Adrenal gland (tissue), 5 donors: Measurements from ENCODE around the gene FOCAD.

Experiments used
- CTCF ChIP-seq, 6 experiments: fragments of 450-650 bp in 4 of 6; fragments of 200-600 bp in 2 of 6; sonication (generic) in 1 of 6; IDR thresholded peaks; 1 replicate in 5 of 6; 2 replicates in 1 of 6; pipeline versions ENCODE4 v1.5.1 to v1.8.0; 2016 to 2021; ENCODE audit warnings: antibody characterized with exemption in 6 of 6, mild to moderate bottlenecking in 2 of 6, moderate library complexity in 1 of 6
- POLR2A ChIP-seq, 2 donors: fragments of 450-650 bp; IDR thresholded peaks; one replicate each; pipeline ENCODE4 v1.6.1; 2017; ENCODE audit warnings: antibody characterized with exemption in 2 of 2, mild to moderate bottlenecking in 2 of 2, moderate library complexity in 1 of 2
- donor health status: DM: no; HTN: no; CAD: no.

GRCh38 chr9:20950707-20951106, 266.6 kb downstream of the FOCAD start:
- no peak for TF ChIP-seq CTCF (IDR thresholded peaks at IDR 0.05)
- TF ChIP-seq POLR2A (IDR thresholded peaks at IDR 0.05): no peak
